Astrocyte (in vitro differentiated cells and primary cell): Measurements from ENCODE around the gene RPL10L. TPM values are rescaled to one million over a fixed set of nuclear protein-coding genes. Genes with fewer than 3 reads are reported as not detected.

ENCODE experiments used
- DNase-seq: peaks from one replicate; pipeline ENCODE4 v3.0.0-alpha.2; 2010; ENCODE audit warnings: low read depth
- FAIRE-seq: peaks from 2 replicates; lab custom pipeline; 2011; peaks lifted over from hg19 to GRCh38; lab: Jason Lieb, UNC
- H2AFZ ChIP-seq: 2 replicates; pipeline ENCODE4 v1.6.0; 2012; ENCODE audit warnings: low read depth, low read length, inconsistent platforms
- H3K27ac ChIP-seq: 2 replicates; pipeline ENCODE4 v1.5.1; 2011; ENCODE audit warnings: low read depth, low read length, inconsistent platforms
- H3K27me3 ChIP-seq: 2 replicates; pipeline ENCODE4 v1.6.0; 2011; ENCODE audit warnings: low read length, inconsistent platforms; ENCODE audit not compliant: insufficient read depth
- H3K36me3 ChIP-seq: 2 replicates; pipeline ENCODE4 v1.5.1; 2011; ENCODE audit warnings: low read length, inconsistent platforms; ENCODE audit not compliant: insufficient read depth
- H3K4me1 ChIP-seq: 2 replicates; pipeline ENCODE4 v1.5.1; 2011; ENCODE audit warnings: low read length, inconsistent platforms; ENCODE audit not compliant: insufficient read depth
- H3K4me2 ChIP-seq: 2 replicates; pipeline ENCODE4 v1.6.0; 2012; ENCODE audit warnings: low read length, inconsistent platforms
- H3K4me3 ChIP-seq: 2 replicates; pipeline ENCODE4 v1.5.1; 2011; ENCODE audit warnings: low read depth, mild to moderate bottlenecking, low read length, inconsistent platforms; ENCODE audit not compliant: insufficient read depth
- H3K79me2 ChIP-seq: 2 replicates; pipeline ENCODE4 v1.6.0; 2012; ENCODE audit warnings: mild to moderate bottlenecking, low read length, inconsistent platforms; ENCODE audit not compliant: insufficient read depth
- H3K9ac ChIP-seq: 2 replicates; pipeline ENCODE4 v1.6.0; 2012; ENCODE audit warnings: mild to moderate bottlenecking, low read length, inconsistent platforms
- H3K9me3 ChIP-seq: 2 replicates; pipeline ENCODE4 v1.5.1; 2012; ENCODE audit warnings: low read depth, mild to moderate bottlenecking, low read length, inconsistent platforms; ENCODE audit not compliant: insufficient read depth
- H4K20me1 ChIP-seq: 2 replicates; pipeline ENCODE4 v1.6.0; 2012; ENCODE audit warnings: low read length, inconsistent platforms; ENCODE audit not compliant: insufficient read depth
- H3K27ac Mint-ChIP-seq: one replicate; pipeline ENCODE4 v1.8.0; 2021; ENCODE audit warnings: mild to moderate bottlenecking, mixed read lengths; ENCODE audit not compliant: unreplicated experiment
- H3K27me3 Mint-ChIP-seq: one replicate; pipeline ENCODE4 v1.8.0; 2021; ENCODE audit warnings: low read depth, mixed read lengths; ENCODE audit not compliant: unreplicated experiment
- H3K36me3 Mint-ChIP-seq: one replicate; pipeline ENCODE4 v1.8.0; 2021; ENCODE audit warnings: low read depth, mixed read lengths; ENCODE audit not compliant: unreplicated experiment
- H3K4me1 Mint-ChIP-seq: one replicate; pipeline ENCODE4 v1.8.0; 2021; ENCODE audit warnings: low read depth, mixed read lengths; ENCODE audit not compliant: unreplicated experiment
- H3K4me3 Mint-ChIP-seq: one replicate; pipeline ENCODE4 v1.8.0; 2021; ENCODE audit warnings: mild to moderate bottlenecking, moderate library complexity, mixed read lengths; ENCODE audit not compliant: unreplicated experiment
- H3K9me3 Mint-ChIP-seq: one replicate; pipeline ENCODE4 v1.8.0; 2021; ENCODE audit warnings: mild to moderate bottlenecking, mixed read lengths; ENCODE audit not compliant: unreplicated experiment
- CTCF ChIP-seq: IDR thresholded peaks from 2 replicates; pipeline ENCODE4 v1.5.1; 2011; ENCODE audit warnings: low read depth, mild to moderate bottlenecking, inconsistent platforms, low read length, moderate library complexity; ENCODE audit not compliant: insufficient read depth
- EZH2 ChIP-seq: IDR thresholded peaks from 2 replicates; pipeline ENCODE4 v1.6.1; 2012; ENCODE audit warnings: mild to moderate bottlenecking, low read length, inconsistent platforms; ENCODE audit not compliant: insufficient read depth
- total RNA-seq: library from RNA; stranded (reverse); gene quantifications from 2 replicates; pipeline ENCODE4 v1.2.1, GENCODE V29; 2021

RPL10L gene
- total RNA-seq, 1 donor from 2014 or later = not detected

- Mint-ChIP-seq H3K9me3 (no peaks in the 10 kb centered on the region), H3K4me3 (no peak overlapping the region), H3K27me3 (no peaks in the 10 kb centered on the region), H3K4me1 (no peaks in the 10 kb centered on the region), H3K36me3 (no peaks in the 10 kb centered on the region), H3K27ac (no peak overlapping the region)
- Histone ChIP-seq H3K36me3 (no peaks in the 10 kb centered on the region), H2AFZ (no peak overlapping the region), H3K9me3 (no peaks in the 10 kb centered on the region), H4K20me1 (no peaks in the 10 kb centered on the region), H3K27ac (no peak overlapping the region), H3K4me2 (no peak overlapping the region), H3K9ac (no peak overlapping the region), H3K79me2 (no peaks in the 10 kb centered on the region), H3K4me1 (no peaks in the 10 kb centered on the region), H3K4me3 (no peak overlapping the region), H3K27me3 (no peaks in the 10 kb centered on the region)
- DNase-seq (no peak), FAIRE-seq (no peak)
- no peak for TF ChIP-seq EZH2
- TF ChIP-seq CTCF = no peak
These were observed 24.7 kb downstream of the RPL10L start for GRCh38 chr14:46626876-46627275.
